Measurements from ENCODE around the gene CNOT4. TPM values are rescaled to one million over a fixed set of nuclear protein-coding genes. Genes with fewer than 3 reads are reported as not detected.

Gene CNOT4
- total RNA-seq, 1 experiment from 2014 or later: 16.6 TPM

DNA sequence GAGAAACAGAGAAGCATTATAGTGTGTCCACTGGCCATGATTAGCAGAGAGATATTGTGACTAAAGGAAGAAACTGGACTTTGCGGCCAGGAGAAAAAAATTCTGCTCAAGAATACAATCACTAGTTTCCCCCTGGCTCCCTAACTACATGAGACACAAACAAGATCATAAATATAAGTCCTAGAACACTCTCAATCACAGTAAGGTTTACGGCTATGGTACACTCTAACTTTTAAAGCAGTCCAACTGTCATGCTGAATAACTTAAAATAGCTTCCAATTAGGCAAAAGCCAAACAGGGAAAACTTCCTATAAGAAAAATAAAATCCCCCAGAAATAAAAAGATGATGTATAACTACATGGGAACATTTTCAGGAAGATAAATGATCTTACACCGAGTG, 144.2 kb downstream of the CNOT4 start:
- Histone ChIP-seq H3K4me2 (ENCODE audit: low read length) (no peak overlapping the region), H3K9me2 (ENCODE audit: insufficient read depth) (no peaks in the 10 kb centered on the region), H3K4me3 (replicated peaks in 1 of 2; ENCODE audit: low read depth in 1 of 2, low read length in 2 of 2) (no peak overlapping the region), H3K9ac (ENCODE audit: low read length) (no peak overlapping the region), H2AFZ (ENCODE audit: low read depth, low read length, poor library complexity, severe bottlenecking) (no peak overlapping the region), H3K27me3 (ENCODE audit: insufficient read depth, low read length) (no peaks in the 10 kb centered on the region), H3K36me3 (ENCODE audit: control insufficient read depth in 1 of 2, insufficient read depth in 2 of 2, low read length in 2 of 2) (peaks cover 0 to 6% of the 10 kb centered on the region in 2 experiments; a peak in 1 of 4 replicates), H4K20me1 (ENCODE audit: insufficient read depth) (peaks cover 4% of the 10 kb centered on the region; the same call in 1 of the 2 replicates), H3K9me3 (ENCODE audit: control insufficient read depth in 1 of 2, insufficient read depth in 1 of 2, low read depth in 1 of 2, low read length in 2 of 2) (no peaks in the 10 kb centered on the region), H3K4me1 (ENCODE audit: control insufficient read depth in 1 of 2, insufficient read depth in 2 of 2, low read length in 2 of 2) (no peaks in the 10 kb centered on the region), H3K79me2 (ENCODE audit: insufficient read depth, low read length) (no peaks in the 10 kb centered on the region), H3K27ac (ENCODE audit: low read depth, low read length) (no peak overlapping the region)
- ChIA-PET RAD21 (ENCODE audit: low non-redundant PET in 1 of 2, low total read pairs in 2 of 2, uncharacterized antibody in 2 of 2, unreplicated experiment in 2 of 2) (no interaction called here), POLR2A (no interaction called here), CTCF (no interaction called here)
- BruUV-seq (replicated peaks): no TSS peak
- intact Hi-C loops (cut with micrococcal nuclease): no loop called here
- TF ChIP-seq, protein P1, sequence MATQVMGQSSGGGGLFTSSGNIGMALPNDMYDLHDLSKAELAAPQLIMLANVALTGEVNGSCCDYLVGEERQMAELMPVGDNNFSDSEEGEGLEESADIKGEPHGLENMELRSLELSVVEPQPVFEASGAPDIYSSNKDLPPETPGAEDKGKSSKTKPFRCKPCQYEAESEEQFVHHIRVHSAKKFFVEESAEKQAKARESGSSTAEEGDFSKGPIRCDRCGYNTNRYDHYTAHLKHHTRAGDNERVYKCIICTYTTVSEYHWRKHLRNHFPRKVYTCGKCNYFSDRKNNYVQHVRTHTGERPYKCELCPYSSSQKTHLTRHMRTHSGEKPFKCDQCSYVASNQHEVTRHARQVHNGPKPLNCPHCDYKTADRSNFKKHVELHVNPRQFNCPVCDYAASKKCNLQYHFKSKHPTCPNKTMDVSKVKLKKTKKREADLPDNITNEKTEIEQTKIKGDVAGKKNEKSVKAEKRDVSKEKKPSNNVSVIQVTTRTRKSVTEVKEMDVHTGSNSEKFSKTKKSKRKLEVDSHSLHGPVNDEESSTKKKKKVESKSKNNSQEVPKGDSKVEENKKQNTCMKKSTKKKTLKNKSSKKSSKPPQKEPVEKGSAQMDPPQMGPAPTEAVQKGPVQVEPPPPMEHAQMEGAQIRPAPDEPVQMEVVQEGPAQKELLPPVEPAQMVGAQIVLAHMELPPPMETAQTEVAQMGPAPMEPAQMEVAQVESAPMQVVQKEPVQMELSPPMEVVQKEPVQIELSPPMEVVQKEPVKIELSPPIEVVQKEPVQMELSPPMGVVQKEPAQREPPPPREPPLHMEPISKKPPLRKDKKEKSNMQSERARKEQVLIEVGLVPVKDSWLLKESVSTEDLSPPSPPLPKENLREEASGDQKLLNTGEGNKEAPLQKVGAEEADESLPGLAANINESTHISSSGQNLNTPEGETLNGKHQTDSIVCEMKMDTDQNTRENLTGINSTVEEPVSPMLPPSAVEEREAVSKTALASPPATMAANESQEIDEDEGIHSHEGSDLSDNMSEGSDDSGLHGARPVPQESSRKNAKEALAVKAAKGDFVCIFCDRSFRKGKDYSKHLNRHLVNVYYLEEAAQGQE (IDR thresholded peaks at IDR 0.05; ENCODE audit: low read depth): no peak
- no peak for TF ChIP-seq ELF1 (IDR thresholded peaks at IDR 0.05; ENCODE audit: borderline replicate concordance, low read depth)
- no peak for TF ChIP-seq TCF7L2 (IDR thresholded peaks at IDR 0.05; ENCODE audit: borderline replicate concordance, extremely low read depth, insufficient read depth, insufficient read length)
- no peak for TF ChIP-seq SRF (IDR thresholded peaks at IDR 0.05; ENCODE audit: low read depth)
- TF ChIP-seq EGR1 (IDR thresholded peaks at IDR 0.05; ENCODE audit: low read depth): no peak
- TF ChIP-seq, protein P2, sequence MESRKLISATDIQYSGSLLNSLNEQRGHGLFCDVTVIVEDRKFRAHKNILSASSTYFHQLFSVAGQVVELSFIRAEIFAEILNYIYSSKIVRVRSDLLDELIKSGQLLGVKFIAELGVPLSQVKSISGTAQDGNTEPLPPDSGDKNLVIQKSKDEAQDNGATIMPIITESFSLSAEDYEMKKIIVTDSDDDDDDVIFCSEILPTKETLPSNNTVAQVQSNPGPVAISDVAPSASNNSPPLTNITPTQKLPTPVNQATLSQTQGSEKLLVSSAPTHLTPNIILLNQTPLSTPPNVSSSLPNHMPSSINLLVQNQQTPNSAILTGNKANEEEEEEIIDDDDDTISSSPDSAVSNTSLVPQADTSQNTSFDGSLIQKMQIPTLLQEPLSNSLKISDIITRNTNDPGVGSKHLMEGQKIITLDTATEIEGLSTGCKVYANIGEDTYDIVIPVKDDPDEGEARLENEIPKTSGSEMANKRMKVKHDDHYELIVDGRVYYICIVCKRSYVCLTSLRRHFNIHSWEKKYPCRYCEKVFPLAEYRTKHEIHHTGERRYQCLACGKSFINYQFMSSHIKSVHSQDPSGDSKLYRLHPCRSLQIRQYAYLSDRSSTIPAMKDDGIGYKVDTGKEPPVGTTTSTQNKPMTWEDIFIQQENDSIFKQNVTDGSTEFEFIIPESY (IDR thresholded peaks at IDR 0.05; ENCODE audit: extremely low read depth, insufficient replicate concordance, low read length): no peak
- no peak for TF ChIP-seq EZH2phosphoT487 (IDR thresholded peaks at IDR 0.05; ENCODE audit: borderline replicate concordance)
- no peak for TF ChIP-seq CEBPB (IDR thresholded peaks at IDR 0.05; ENCODE audit: low read depth)
- no peak for TF ChIP-seq CBX3 (IDR thresholded peaks at IDR 0.05; ENCODE audit: low read depth)
- no peak for TF ChIP-seq POLR2AphosphoS5 (IDR thresholded peaks at IDR 0.05; ENCODE audit: low read depth, low read length)
- no peak for TF ChIP-seq FOSL1 (IDR thresholded peaks at IDR 0.05; ENCODE audit: low read depth)
- no peak for TF ChIP-seq SP1 (IDR thresholded peaks at IDR 0.05; ENCODE audit: low read depth)
- TF ChIP-seq JUND (IDR thresholded peaks at IDR 0.05): no peak
- no peak for TF ChIP-seq SIN3A (IDR thresholded peaks at IDR 0.05; ENCODE audit: low read depth)
- no peak for TF ChIP-seq ZFX (IDR thresholded peaks at IDR 0.05)
- TF ChIP-seq, protein P3, sequence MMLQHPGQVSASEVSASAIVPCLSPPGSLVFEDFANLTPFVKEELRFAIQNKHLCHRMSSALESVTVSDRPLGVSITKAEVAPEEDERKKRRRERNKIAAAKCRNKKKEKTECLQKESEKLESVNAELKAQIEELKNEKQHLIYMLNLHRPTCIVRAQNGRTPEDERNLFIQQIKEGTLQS (IDR thresholded peaks at IDR 0.05): no peak
- no peak for DNase-seq (ENCODE audit: low read depth, low spot score)
- no peak for ATAC-seq
